Left ventricle myocardium inferior (tissue), 1 donor: ENCODE results near the gene KCNK16. TPM values are rescaled to one million over a fixed set of nuclear protein-coding genes. Genes with fewer than 3 reads are reported as not detected.

ENCODE experiments used
- DNase-seq: peaks from one replicate; pipeline ENCODE4 v3.0.0-alpha.2; 2020
- H3K27ac ChIP-seq: fragments of 200-600 bp; replicated peaks from 2 replicates; pipeline ENCODE4 v1.8.0; 2021
- H3K27me3 ChIP-seq: fragments of 200-600 bp; 2 replicates; pipeline ENCODE4 v1.8.0; 2021; ENCODE audit warnings: low read depth
- H3K36me3 ChIP-seq: fragments of 200-600 bp; 2 replicates; pipeline ENCODE4 v1.8.0; 2021
- H3K4me1 ChIP-seq: fragments of 200-600 bp; 2 replicates; pipeline ENCODE4 v1.8.0; 2021
- H3K4me3 ChIP-seq: fragments of 200-600 bp; 2 replicates; pipeline ENCODE4 v1.8.0; 2021; ENCODE audit warnings: mild to moderate bottlenecking, moderate library complexity
- H3K9me3 ChIP-seq: fragments of 200-600 bp; replicated peaks from 2 replicates; pipeline ENCODE4 v1.8.0; 2021
- CTCF ChIP-seq: fragments of 200-600 bp; IDR thresholded peaks from 2 replicates; pipeline ENCODE4 v1.8.0; 2021; ENCODE audit warnings: antibody characterized with exemption, mild to moderate bottlenecking, borderline replicate concordance
- intact Hi-C: fragments of 100-400 bp; cut with micrococcal nuclease; formaldehyde crosslinking; loops from one replicate; pipeline ENCODE4 v1.11.0; 2022
- total RNA-seq: library from RNA; stranded (reverse); fragmentation: NEBNext Ultra II Directional; extraction: Animal tissue kit (Norgen Biotek cat#: 25700); gene quantifications from one replicate; pipeline ENCODE4 v1.2.1, GENCODE V29; 2021
- donor health status: DM: no; HTN: yes; CAD: no; lungs with severe emphysema.

The KCNK16 gene
- total RNA-seq, 1 donor from 2014 or later = not detected

GRCh38 chr6:39347206-39347605, 24.7 kb upstream of the KCNK16 start:
- no peak overlapping the region for H3K27ac ChIP-seq
- H3K27me3 ChIP-seq = peaks cover 6% of the 10 kb centered on the region
- H3K36me3 ChIP-seq = no peaks in the 10 kb centered on the region
- peaks cover 10% of the 10 kb centered on the region for H3K4me1 ChIP-seq
- no peak overlapping the region for H3K4me3 ChIP-seq
- no peaks in the 10 kb centered on the region for H3K9me3 ChIP-seq
- no peak for DNase-seq
- intact Hi-C loops = no loop called here
- TF ChIP-seq CTCF = no peak

- no peak overlapping the region for H3K27ac ChIP-seq
- H3K36me3 ChIP-seq = no peaks in the 10 kb centered on the region
- no peak overlapping the region for H3K4me3 ChIP-seq
- DNase-seq = no peak
- peaks cover 10% of the 10 kb centered on the region for H3K27me3 ChIP-seq
- H3K4me1 ChIP-seq = peaks cover 14% of the 10 kb centered on the region
- intact Hi-C loops = no loop called here
- no peaks in the 10 kb centered on the region for H3K9me3 ChIP-seq
- no peak for TF ChIP-seq CTCF
These were observed 22.3 kb upstream of the KCNK16 start for GRCh38 chr6:39344821-39345280.

GRCh38 chr6:39343396-39343870, 20.9 kb upstream of the KCNK16 start:
- TF ChIP-seq CTCF = no peak
- no peaks in the 10 kb centered on the region for H3K36me3 ChIP-seq
- H3K27me3 ChIP-seq = peaks cover 18% of the 10 kb centered on the region
- H3K4me3 ChIP-seq = no peak overlapping the region
- intact Hi-C loops = no loop called here
- no peaks in the 10 kb centered on the region for H3K9me3 ChIP-seq
- H3K4me1 ChIP-seq = peaks cover 22% of the 10 kb centered on the region
- DNase-seq = no peak
- no peak overlapping the region for H3K27ac ChIP-seq

GRCh38 chr6:39342692-39343395, 20.3 kb upstream of the KCNK16 start:
- intact Hi-C loops = no loop called here
- no peak for TF ChIP-seq CTCF
- Histone ChIP-seq H3K4me3 (no peak overlapping the region), H3K9me3 (no peaks in the 10 kb centered on the region), H3K4me1 (peaks cover 22% of the 10 kb centered on the region), H3K27me3 (peaks cover 23% of the 10 kb centered on the region), H3K27ac (no peak overlapping the region), H3K36me3 (no peaks in the 10 kb centered on the region)
- no peak for DNase-seq

- intact Hi-C loops = no loop called here
- DNase-seq = no peak
- H3K27me3 ChIP-seq = peaks cover 28% of the 10 kb centered on the region
- H3K4me1 ChIP-seq = peaks cover 22% of the 10 kb centered on the region
- no peaks in the 10 kb centered on the region for H3K9me3 ChIP-seq
- no peak overlapping the region for H3K27ac ChIP-seq
- TF ChIP-seq CTCF = no peak
- no peaks in the 10 kb centered on the region for H3K36me3 ChIP-seq
- no peak overlapping the region for H3K4me3 ChIP-seq
These were observed 19.4 kb upstream of the KCNK16 start for GRCh38 chr6:39341937-39342336.
